Ecto neural progenitor cell (in vitro differentiated cells): ENCODE measurements around the gene MCRS1.
"Not testable (repeated sequence)": the region's sequence is repeated elsewhere in the genome, so short reads cannot be mapped to it uniquely, and the experiment has no call there.

Experiments
- DNase-seq: peaks from one replicate; pipeline ENCODE4 v3.0.0-alpha.2; 2018; ENCODE audit warnings: low spot score

Gene MCRS1

DNA sequence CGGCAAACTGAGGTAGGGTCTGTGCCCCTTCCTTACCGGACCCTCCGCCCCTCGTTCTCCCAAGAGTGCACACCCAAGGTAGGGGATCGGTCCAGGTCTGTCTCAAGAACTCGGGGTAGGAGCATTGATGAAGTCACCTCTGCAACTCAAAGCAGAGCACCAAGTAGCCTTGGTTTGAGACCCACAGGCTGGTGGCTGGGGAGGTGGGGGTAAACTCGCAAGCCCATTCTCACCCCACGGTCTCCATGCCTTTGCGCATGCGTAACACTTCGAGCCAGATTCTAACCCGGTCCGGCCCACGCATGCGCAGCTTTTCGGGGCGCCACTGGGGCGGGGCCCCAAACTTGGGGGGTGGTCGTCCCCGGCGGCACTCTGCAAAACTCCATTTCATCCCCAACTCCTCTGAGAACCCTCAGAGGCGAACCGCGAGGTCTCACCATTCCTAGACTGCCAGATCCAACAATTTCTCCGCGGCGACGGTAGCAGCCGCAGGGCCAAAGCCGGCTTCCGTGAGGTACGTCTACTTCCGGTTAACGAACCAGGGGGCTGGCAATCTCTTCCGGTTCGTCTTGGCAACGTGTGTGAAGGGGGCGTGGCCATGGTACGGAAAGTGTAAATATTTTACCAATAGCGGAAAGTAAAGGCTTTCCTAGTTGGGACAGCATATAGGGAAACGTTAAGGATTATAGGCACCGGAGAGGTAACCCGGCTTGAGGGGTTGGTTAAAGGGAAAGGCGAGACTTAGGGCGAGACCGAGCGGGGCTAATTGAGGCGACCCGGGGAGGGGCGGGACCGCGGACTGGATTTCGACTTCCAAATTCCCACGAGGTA lies at the start of gene MCRS1:
Gene MCRS1, minus strand, starts transcription at position 532 of the 831 bp plus-strand sequence. CDS start 1,411 bp downstream, outside the sequence.
- DNase-seq, result peak; percentile 94

DNA sequence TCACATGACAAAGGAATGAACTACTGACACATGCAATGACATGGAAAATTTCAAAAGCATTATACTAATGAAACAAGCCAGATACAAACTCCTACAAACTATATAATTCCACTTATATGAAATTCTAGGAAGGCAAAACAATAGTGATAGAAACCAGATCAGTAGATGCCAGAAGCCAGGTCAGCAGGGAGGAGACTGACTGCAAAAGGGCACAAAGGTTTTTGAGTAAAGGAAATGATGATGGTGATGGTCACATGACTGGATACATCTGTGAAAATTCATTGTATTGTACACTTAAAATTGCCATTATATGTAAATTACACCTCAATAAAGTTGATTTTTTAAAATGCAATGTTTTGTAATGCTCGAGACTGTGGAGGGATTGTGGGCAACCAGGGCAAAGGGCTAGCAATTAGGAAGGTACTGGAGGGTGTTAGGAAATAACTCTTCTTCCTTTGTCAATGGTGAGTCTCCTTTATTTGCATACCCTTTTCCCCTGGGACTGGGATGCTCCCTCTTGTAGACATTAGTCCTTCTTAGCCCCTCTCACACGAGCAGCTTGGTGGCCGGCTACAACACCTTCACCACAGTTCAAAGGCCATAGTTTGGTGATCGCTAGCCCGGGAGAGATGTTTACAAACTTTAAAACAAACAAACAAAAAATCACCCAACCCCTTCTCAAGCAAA lies 48.7 kb upstream of the MCRS1 start:
- peak; percentile 17 for DNase-seq

DNA sequence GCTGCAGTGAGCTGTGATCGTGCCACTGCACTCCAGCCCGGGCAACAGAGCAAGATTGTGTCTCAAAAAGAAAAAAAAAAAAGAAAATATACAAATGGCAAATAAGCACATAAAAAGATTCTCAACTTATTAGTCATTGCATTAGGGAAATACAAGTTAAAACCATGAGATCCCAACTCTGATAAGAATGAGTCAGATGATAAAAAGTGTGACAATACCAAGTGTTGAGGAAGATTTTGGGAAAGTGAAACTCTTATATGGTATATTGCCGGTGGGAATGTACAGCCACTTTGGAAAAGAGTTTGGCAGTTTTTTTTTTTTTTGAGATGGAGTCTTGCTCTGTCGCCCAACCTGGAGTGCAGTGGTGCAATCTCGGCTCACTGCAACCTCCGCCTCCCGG lies 47.8 kb upstream of the MCRS1 start:
- no peak for DNase-seq

- no peak for DNase-seq
Observed at GRCh38 chr12:49612210-49612609, 44.3 kb upstream of the MCRS1 start.

GRCh38 chr12:49610785-49611184 lies 42.8 kb upstream of the MCRS1 start:
- not testable (repeated sequence) for DNase-seq

- DNase-seq, result no peak
Observed at GRCh38 chr12:49609875-49610154, 41.9 kb upstream of the MCRS1 start.

GRCh38 chr12:49609059-49609874 lies 41.3 kb upstream of the MCRS1 start:
- peak; percentile 47 for DNase-seq

- not testable (repeated sequence) for DNase-seq
Observed at GRCh38 chr12:49605539-49605938, 37.6 kb upstream of the MCRS1 start, which contains the start of gene FAM186B. FAM186B (minus strand) TSS chr12:49605639; CDS start chr12:49605477, 162 bp downstream.

- no peak for DNase-seq
Observed at GRCh38 chr12:49604856-49605255, 36.9 kb upstream of the MCRS1 start.

GRCh38 chr12:49603721-49604120 lies 35.8 kb upstream of the MCRS1 start:
- DNase-seq, result peak; percentile 36

DNA sequence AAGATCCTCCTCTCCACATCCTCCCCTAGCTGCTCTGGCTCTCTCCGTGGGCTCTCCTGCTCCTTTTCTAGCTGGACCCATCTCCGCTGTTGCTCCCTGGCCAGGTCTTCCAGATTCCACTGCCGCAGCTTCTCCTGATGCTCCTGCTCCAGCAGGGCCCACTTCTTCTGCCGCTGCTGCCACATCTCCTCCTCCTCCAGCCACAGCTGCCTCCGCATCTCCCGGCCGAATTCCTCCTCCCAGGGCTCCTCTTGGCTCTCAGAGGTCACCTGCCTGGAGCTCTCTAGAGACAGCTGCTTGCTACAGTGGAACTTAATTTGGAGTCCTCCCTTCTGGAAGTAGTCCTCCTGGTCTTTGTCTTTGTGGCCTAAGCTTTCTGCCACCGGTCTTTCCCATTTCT lies 32.0 kb upstream of the MCRS1 start:
- DNase-seq, result no peak

- no peak for DNase-seq
Observed at GRCh38 chr12:49598527-49598926, 30.6 kb upstream of the MCRS1 start.

GRCh38 chr12:49588721-49589516 lies 21.0 kb upstream of the MCRS1 start:
- DNase-seq, result no peak

- DNase-seq, result no peak
Observed at GRCh38 chr12:49588281-49588680, 20.3 kb upstream of the MCRS1 start.

DNA sequence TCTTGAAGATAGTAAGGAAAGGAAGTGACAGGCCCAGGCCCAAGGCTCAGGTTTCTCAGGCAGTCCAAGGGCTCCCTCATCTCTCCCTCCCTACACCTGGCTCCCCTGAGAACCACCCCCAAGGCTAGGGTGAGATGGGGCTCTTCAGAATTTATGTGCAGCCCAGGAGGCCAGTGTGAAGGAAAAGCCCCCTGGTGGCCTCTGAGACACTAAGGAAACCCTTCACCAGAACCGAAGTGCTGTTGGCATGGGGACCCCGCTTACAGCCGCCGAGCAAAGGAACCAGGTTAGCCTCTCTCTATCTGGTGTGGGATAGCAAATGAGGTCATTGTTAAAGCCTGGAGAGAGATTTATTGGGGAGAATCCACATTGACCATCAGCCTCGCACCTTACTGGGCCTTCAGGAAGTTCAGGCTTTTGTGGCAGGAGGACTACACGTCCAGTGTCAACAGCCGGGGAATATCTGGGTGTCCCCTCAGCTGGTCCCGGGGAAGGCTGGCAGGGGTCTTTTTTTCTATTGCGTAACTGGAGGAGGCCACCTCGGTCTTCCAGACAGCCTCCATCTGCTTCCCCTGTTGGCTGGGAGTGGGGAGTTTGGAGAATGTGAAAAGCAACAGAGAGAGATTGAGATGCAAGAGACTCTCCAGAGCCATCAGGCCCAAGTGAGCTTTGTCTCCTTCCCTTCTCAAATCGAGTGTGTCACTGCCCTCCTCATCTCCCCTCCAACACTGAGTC lies 19.4 kb upstream of the MCRS1 start:
- DNase-seq, result no peak

GRCh38 chr12:49585477-49586459 lies 17.8 kb upstream of the MCRS1 start:
- DNase-seq, result no peak

GRCh38 chr12:49584591-49584990 lies 16.6 kb upstream of the MCRS1 start:
- DNase-seq, result no peak

DNA sequence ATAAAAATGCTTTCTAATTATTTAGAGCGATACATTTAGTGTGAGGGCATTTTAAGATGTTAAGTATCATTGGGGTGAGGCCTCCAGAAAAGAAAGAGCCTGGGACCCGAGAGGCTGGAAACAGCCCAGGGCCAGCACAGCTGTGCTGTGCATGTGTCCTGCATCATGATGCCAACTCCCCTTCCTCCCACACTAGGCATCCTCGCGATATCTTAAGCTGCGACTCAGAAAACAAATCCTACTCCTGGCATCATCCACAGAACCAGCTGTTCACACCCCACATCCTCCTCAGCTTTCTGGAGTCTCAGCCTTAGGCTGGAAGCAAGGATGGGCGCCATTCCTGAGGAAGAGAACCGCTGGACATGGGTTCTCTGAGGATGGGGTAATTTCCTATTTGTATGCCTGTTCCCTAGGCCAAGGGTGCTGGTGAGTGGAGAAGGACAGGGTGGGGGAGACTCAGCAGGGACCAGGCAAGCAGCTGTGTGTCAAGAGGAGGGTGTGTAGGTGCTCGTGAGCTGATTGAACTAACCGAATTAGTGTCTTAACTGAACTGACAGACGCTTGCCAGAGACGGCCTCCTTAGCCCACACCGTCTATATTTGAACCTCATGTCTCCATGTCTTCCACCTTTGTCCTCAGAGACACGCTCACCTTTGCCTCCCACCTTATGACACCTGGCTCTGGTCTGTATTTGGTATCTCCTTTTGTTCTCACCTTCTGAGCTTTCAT lies 15.6 kb upstream of the MCRS1 start:
- no peak for DNase-seq

DNA sequence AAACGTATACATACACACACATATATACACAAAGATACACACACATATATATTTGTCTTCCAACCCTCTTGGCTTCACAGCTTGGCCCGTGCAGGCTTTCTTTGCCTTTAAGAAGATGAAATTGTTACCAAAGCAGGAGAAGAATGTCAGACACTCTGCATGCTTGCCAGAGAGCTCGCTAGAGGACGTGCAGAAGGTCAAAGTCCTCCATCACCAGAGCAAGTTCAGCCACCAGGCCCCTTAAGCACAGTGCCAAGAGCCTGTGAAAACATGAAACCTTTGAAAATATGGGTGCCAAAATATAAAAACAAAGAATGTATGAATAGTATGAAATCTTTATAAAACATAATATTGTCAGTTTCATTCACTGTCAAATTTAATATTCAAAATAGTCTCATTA lies 14.9 kb upstream of the MCRS1 start:
- DNase-seq, result no peak
